ENCODE results near the gene PCDHGB3. TPM values are rescaled to one million over a fixed set of nuclear protein-coding genes. Genes with fewer than 3 reads are reported as not detected.
"Not testable (repeated sequence)": the region's sequence is repeated elsewhere in the genome, so short reads cannot be mapped to it uniquely, and the experiment has no call there.

Gene PCDHGB3
- total and polyA plus RNA-seq, 12 donors: 0.03 to 7.1 (median 2.4) TPM

DNA sequence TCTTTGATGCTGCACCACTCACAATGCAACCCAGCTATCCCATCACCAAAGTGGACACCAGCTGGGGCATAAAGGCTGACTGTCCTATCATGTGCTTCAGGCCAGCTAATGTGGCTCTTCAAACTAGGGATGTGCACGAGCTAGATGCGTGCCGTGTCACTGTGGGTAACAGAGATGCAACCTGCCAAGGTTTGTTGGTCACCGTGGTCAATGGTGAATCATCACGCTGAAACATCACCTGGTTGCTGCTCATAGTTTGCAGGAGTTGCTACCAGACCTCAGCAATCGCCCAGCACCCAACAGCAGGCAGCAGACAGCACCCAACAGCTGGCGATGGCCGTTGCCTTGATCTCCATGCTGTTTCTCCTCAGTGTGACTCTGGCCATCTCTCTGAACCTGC is 41.8 kb upstream of the PCDHGB3 start:
- H3K4me3 ChIP-seq: no peak overlapping the region
- peaks cover under 1% of the 10 kb centered on the region for H3K27me3 ChIP-seq
- 75 to 100% (median 79%) methylated on average over 1 to 8 of the region's 8 CpGs for WGBS, 4 donors
- peaks cover 0 to 4% (median 0%) of the 10 kb centered on the region in 3 donors for H3K9me3 ChIP-seq (replicated peaks in 1 of 3)
- no peak overlapping the region for H3K27ac ChIP-seq
- H3K36me3 ChIP-seq (replicated peaks in 1 of 2): no peaks in the 10 kb centered on the region
- TF ChIP-seq, protein P1, sequence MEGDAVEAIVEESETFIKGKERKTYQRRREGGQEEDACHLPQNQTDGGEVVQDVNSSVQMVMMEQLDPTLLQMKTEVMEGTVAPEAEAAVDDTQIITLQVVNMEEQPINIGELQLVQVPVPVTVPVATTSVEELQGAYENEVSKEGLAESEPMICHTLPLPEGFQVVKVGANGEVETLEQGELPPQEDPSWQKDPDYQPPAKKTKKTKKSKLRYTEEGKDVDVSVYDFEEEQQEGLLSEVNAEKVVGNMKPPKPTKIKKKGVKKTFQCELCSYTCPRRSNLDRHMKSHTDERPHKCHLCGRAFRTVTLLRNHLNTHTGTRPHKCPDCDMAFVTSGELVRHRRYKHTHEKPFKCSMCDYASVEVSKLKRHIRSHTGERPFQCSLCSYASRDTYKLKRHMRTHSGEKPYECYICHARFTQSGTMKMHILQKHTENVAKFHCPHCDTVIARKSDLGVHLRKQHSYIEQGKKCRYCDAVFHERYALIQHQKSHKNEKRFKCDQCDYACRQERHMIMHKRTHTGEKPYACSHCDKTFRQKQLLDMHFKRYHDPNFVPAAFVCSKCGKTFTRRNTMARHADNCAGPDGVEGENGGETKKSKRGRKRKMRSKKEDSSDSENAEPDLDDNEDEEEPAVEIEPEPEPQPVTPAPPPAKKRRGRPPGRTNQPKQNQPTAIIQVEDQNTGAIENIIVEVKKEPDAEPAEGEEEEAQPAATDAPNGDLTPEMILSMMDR (IDR thresholded peaks at IDR 0.05): no peak
- TF ChIP-seq POLR2A (IDR thresholded peaks at IDR 0.05): no peak
- intact Hi-C loops (cut with DNase I): no loop called here
- DNase-seq: no peak
- H3K4me1 ChIP-seq (replicated peaks in 1 of 2): no peaks in the 10 kb centered on the region

DNA sequence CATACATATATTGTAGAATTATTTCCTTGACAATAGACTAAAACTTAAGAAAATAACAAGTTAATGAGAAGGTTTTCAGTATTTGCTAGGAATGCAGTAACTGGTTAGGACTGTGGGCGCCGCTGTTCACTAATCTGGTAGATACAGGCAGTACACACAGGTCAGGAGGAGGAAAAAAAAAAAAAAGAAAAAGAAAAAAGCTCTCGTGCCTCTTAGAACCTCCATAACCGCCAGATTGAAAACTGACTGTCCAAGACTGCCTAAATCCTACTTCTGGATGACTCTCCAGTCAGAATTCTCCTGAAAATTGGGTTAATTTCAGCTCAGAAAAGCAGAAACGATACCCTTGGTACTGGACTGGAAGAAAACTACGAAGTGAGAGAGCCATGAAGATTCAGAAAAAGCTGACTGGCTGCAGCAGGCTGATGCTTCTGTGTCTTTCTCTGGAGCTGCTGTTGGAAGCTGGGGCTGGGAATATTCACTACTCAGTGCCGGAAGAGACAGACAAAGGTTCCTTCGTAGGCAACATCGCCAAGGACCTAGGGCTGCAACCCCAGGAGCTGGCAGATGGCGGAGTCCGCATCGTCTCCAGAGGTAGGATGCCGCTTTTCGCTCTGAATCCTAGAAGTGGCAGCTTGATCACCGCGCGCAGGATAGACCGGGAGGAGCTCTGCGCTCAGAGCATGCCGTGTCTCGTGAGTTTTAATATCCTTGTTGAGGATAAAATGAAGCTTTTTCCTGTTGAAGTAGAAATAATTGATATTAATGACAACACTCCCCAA is 39.6 kb upstream of the PCDHGB3 start, which contains the start of gene PCDHGA1:
TSS of gene PCDHGA1 (plus strand) at position 216 of the 782 bp plus-strand sequence.
- DNase-seq: peak in 1 of 7 donors; percentile 27
- H3K9me3 ChIP-seq (replicated peaks in 1 of 3): peaks cover 0 to 2% (median 0%) of the 10 kb centered on the region in 3 donors
- H3K36me3 ChIP-seq (replicated peaks in 1 of 2): no peaks in the 10 kb centered on the region

DNA sequence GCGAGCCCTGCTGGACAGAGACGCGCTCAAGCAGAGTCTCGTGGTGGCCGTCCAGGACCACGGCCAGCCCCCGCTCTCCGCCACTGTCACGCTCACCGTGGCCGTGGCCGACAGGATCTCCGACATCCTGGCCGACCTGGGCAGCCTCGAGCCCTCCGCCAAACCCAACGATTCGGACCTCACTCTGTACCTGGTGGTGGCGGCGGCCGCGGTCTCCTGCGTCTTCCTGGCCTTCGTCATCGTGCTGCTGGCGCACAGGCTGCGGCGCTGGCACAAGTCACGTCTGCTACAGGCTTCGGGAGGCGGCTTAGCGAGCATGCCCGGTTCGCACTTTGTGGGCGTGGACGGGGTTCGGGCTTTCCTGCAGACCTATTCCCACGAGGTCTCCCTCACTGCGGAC is 37.5 kb upstream of the PCDHGB3 start:
- DNase-seq; H3K36me3 ChIP-seq (replicated peaks in 1 of 2); H3K27me3 ChIP-seq; H3K9me3 ChIP-seq (replicated peaks in 1 of 3); H3K4me3 ChIP-seq; H3K4me1 ChIP-seq (replicated peaks in 1 of 2); H3K27ac ChIP-seq; intact Hi-C loops (cut with DNase I): not testable (repeated sequence)
- WGBS, 4 donors: 19 to 58% (median 33%) methylated on average over 4 to 39 of the region's 39 CpGs

More for the DNA sequence above, 39.6 kb upstream of the PCDHGB3 start, which contains the start of gene PCDHGA1:
- intact Hi-C loops (cut with DNase I): no loop called here
- no peak within 1 kb of the TSS for H3K4me3 ChIP-seq
- peaks cover 5% of the 10 kb centered on the region for H3K27me3 ChIP-seq
- TF ChIP-seq, protein P1 (IDR thresholded peaks at IDR 0.05): peak in 1 of 6 experiments; percentile 11
- TF ChIP-seq POLR2A (IDR thresholded peaks at IDR 0.05): no peak
- 17 to 31% (median 21%) methylated on average over 15 to 21 of the region's 21 CpGs for WGBS, 4 donors
- no peaks in the 10 kb centered on the region for H3K4me1 ChIP-seq (replicated peaks in 1 of 2)
- H3K27ac ChIP-seq: no peak within 1 kb of the TSS

DNA sequence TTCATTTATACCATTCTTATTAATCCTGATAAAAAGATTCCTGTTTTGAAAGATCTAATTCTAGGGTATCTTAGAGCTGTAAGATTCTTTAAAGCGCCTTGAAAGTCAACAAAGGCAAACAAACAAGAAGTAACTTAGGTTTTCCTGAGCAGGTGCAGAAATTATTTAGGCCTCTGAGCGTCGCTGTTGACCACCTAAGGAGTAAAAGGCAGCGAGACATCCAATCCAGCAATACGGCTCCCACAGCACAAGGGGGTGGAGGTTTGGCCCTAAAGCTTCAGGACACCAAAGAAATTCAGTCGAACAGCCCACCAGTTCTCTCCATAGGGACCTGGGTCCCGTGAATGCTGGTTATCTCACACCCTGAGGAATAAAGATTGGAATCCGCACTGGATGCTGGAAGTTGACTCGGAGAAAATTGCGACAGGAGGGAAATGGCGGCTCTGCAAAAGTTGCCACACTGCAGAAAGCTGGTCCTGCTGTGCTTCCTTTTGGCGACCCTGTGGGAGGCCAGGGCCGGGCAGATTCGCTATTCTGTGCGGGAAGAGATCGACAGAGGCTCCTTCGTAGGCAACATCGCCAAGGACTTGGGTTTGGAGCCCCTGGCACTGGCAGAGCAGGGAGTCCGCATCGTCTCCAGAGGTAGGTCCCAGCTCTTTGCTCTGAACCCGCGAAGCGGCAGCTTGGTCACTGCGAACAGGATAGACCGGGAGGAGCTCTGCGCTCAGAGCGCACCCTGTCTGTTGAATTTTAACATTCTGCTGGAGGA is 31.3 kb upstream of the PCDHGB3 start, which contains the start of gene PCDHGA2:
TSS of gene PCDHGA2 (plus strand) at position 223 of the 769 bp plus-strand sequence.
- no peak for DNase-seq
- WGBS, 4 donors: 7 to 17% (median 10%) methylated on average over 10 to 27 of the region's 27 CpGs
- no peaks in the 10 kb centered on the region for H3K36me3 ChIP-seq (replicated peaks in 1 of 2)
- H3K27me3 ChIP-seq: no peaks in the 10 kb centered on the region
- intact Hi-C loops (cut with DNase I): no loop called here
- peak within 1 kb of the TSS in 1 of 4 donors; percentile 9 for H3K4me3 ChIP-seq
- H3K9me3 ChIP-seq (replicated peaks in 1 of 3): peaks cover 0 to 10% (median 0%) of the 10 kb centered on the region in 3 donors
- no peaks in the 10 kb centered on the region for H3K4me1 ChIP-seq (replicated peaks in 1 of 2)
- TF ChIP-seq, protein P1 (IDR thresholded peaks at IDR 0.05): peak in 3 of 6 experiments; percentile 30 to 43 (median 37)
- no peak for TF ChIP-seq POLR2A (IDR thresholded peaks at IDR 0.05)
- no peak within 1 kb of the TSS for H3K27ac ChIP-seq

DNA sequence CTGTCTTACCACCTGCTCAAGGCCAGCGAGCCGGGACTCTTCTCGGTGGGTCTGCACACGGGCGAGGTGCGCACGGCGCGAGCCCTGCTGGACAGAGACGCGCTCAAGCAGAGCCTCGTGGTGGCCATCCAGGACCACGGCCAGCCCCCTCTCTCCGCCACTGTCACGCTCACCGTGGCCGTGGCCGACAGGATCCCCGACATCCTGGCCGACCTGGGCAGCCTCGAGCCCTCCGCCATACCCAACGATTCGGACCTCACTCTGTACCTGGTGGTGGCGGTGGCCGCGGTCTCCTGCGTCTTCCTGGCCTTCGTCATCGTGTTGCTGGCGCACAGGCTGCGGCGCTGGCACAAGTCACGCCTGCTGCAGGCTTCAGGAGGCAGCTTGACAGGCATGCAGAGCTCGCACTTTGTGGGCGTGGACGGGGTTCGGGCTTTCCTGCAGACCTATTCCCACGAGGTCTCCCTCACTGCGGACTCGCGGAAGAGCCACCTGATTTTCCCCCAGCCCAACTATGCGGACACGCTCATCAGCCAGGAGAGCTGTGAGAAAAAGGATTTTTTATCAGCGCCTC is 29.2 kb upstream of the PCDHGB3 start:
- H3K4me3 ChIP-seq; H3K27ac ChIP-seq; H3K9me3 ChIP-seq (replicated peaks in 1 of 3); DNase-seq; intact Hi-C loops (cut with DNase I); H3K27me3 ChIP-seq; H3K36me3 ChIP-seq (replicated peaks in 1 of 2); H3K4me1 ChIP-seq (replicated peaks in 1 of 2): not testable (repeated sequence)
- WGBS, 4 donors: 49 to 85% (median 59%) methylated on average over 21 to 44 of the region's 45 CpGs
